Endodermal cell (in vitro differentiated cells): ENCODE measurements around the gene SLC25A43. TPM values are rescaled to one million over a fixed set of nuclear protein-coding genes. Genes with fewer than 3 reads are reported as not detected.

Experiments
- DNase-seq: peaks from one replicate; pipeline ENCODE4 v3.0.0-alpha.2; 2017
- H3K27ac ChIP-seq: 2 replicates; pipeline ENCODE4 v1.5.1; 2013; ENCODE audit warnings: mild to moderate bottlenecking, low read depth, low read length, moderate library complexity
- H3K27me3 ChIP-seq: 2 replicates; pipeline ENCODE4 v1.6.1; 2013; ENCODE audit warnings: mild to moderate bottlenecking, low read length, moderate library complexity; ENCODE audit not compliant: insufficient read depth, control insufficient read depth, poor library complexity, severe bottlenecking
- H3K36me3 ChIP-seq: 2 replicates; pipeline ENCODE4 v1.7.0; 2013; ENCODE audit warnings: mild to moderate bottlenecking, low read length, moderate library complexity; ENCODE audit not compliant: control insufficient read depth, insufficient read depth
- H3K4me1 ChIP-seq: one replicate; pipeline ENCODE4 v1.7.0; 2013; ENCODE audit warnings: low read length; ENCODE audit not compliant: control insufficient read depth, insufficient read depth
- H3K4me3 ChIP-seq: 2 replicates; pipeline ENCODE4 v1.5.1; 2013; ENCODE audit warnings: mild to moderate bottlenecking, low read length, moderate library complexity
- H3K9ac ChIP-seq: 2 replicates; pipeline ENCODE4 v1.6.1; 2013; ENCODE audit warnings: mild to moderate bottlenecking, low read length, moderate library complexity; ENCODE audit not compliant: poor library complexity, severe bottlenecking; ENCODE audit errors: extremely low read depth
- H3K9me3 ChIP-seq: 2 replicates; pipeline ENCODE4 v1.6.1; 2013; ENCODE audit warnings: mild to moderate bottlenecking, low read length, moderate library complexity; ENCODE audit not compliant: control insufficient read depth
- H3K27ac Mint-ChIP-seq: 2 replicates; pipeline ENCODE4 v1.8.0; 2020; ENCODE audit warnings: mixed read lengths
- H3K27me3 Mint-ChIP-seq: 2 replicates; pipeline ENCODE4 v1.8.0; 2021; ENCODE audit warnings: mild to moderate bottlenecking, mixed read lengths; ENCODE audit not compliant: insufficient read depth
- H3K36me3 Mint-ChIP-seq: 2 replicates; pipeline ENCODE4 v1.8.0; 2020; ENCODE audit warnings: low read depth, mixed read lengths
- H3K4me1 Mint-ChIP-seq: 2 replicates; pipeline ENCODE4 v1.8.0; 2020; ENCODE audit warnings: mixed read lengths
- H3K4me3 Mint-ChIP-seq: 2 replicates; pipeline ENCODE4 v1.8.0; 2020; ENCODE audit warnings: mild to moderate bottlenecking, moderate library complexity, mixed read lengths
- H3K9me3 Mint-ChIP-seq: 2 replicates; pipeline ENCODE4 v1.8.0; 2020; ENCODE audit warnings: mild to moderate bottlenecking, mixed read lengths
- WGBS, 2 experiments: methylation state at CpG; one replicate each; pipeline versions ENCODE4 v1.1.5 to v1.1.7; 2013; ENCODE audit warnings: missing lambda C conversion rate in 2 of 2, mixed read lengths in 1 of 2; ENCODE audit not compliant: insufficient coverage in 1 of 2, insufficient read length in 1 of 2; 5-methylcytosine and 5-hydroxymethylcytosine counted together
- total RNA-seq, 2 donors: library from RNA; stranded (reverse); fragmentation: NEBNext Ultra II Directional in 1 of 2; extraction: Animal tissue kit (Norgen Biotek cat#: 25700) in 1 of 2; gene quantifications; 2 replicates in 1 of 2; 3 replicates in 1 of 2; pipeline ENCODE4 v1.2.1, GENCODE V29; 2021
- TF ChIP-seq, protein P1 (sequence below): fragments of 200-600 bp; sonication (generic); conservative IDR thresholded peaks from 2 replicates; pipeline ENCODE4 v1.5.0; 2021; ENCODE audit warnings: antibody characterized with exemption, mild to moderate bottlenecking

Gene SLC25A43
- total RNA-seq, 2 donors from 2014 or later = 4.4 to 4.9 TPM

DNA sequence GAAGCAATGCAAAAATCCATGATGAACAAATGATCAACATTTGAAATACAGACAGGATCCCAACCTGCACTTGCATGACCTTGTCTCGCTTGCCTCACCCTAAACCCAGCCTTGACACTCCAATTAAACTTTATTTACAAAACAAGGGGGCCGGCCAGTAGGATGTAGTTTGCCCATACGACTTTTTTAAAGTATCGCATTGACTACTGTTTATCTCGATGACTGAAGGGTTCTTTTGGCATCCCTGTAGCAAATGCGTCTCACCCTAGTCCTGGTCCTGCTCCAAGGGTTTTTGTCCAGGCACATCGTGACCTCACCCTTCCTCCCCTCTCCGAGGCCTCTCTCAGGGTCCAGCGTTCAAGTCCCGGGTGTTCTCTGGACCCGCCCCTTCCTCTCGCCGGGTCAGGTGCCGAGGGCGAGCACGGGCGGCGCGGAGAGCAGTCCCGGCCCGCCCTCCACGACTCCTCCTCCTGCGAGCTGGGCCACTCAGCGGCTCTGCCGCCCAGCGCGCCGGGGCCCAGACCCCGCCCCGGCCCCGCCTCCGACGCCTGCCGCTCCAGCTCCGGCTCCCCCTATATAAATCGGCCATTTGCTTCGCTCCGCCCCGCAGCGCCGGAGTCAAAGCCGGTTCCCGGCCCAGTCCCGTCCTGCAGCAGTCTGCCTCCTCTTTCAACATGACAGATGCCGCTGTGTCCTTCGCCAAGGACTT, 68.9 kb downstream of the SLC25A43 start, which contains the start of gene SLC25A5:
TSS of gene SLC25A5 (plus strand) at position 603 of the 709 bp plus-strand sequence. CDS start at position 675, 72 bp downstream.
- 9 to 34% methylated on average over 3 to 46 of the region's 46 CpGs for WGBS, 2 experiments
- Histone ChIP-seq H3K4me1 (no peaks in the 10 kb centered on the region), H3K4me3 (peak within 1 kb of the TSS; percentile 85), H3K9me3 (no peaks in the 10 kb centered on the region), H3K9ac (peak within 1 kb of the TSS; percentile 62), H3K27me3 (no peaks in the 10 kb centered on the region), H3K27ac (peak within 1 kb of the TSS; percentile 66), H3K36me3 (peaks cover 22% of the 10 kb centered on the region)
- Mint-ChIP-seq H3K36me3 (peaks cover 20% of the 10 kb centered on the region), H3K9me3 (peaks cover 60% of the 10 kb centered on the region), H3K27ac (peak within 1 kb of the TSS; percentile 92), H3K4me1 (no peaks in the 10 kb centered on the region), H3K27me3 (no peaks in the 10 kb centered on the region), H3K4me3 (peak within 1 kb of the TSS; percentile 88)
- DNase-seq = peak; percentile 90
- TF ChIP-seq, protein P1, sequence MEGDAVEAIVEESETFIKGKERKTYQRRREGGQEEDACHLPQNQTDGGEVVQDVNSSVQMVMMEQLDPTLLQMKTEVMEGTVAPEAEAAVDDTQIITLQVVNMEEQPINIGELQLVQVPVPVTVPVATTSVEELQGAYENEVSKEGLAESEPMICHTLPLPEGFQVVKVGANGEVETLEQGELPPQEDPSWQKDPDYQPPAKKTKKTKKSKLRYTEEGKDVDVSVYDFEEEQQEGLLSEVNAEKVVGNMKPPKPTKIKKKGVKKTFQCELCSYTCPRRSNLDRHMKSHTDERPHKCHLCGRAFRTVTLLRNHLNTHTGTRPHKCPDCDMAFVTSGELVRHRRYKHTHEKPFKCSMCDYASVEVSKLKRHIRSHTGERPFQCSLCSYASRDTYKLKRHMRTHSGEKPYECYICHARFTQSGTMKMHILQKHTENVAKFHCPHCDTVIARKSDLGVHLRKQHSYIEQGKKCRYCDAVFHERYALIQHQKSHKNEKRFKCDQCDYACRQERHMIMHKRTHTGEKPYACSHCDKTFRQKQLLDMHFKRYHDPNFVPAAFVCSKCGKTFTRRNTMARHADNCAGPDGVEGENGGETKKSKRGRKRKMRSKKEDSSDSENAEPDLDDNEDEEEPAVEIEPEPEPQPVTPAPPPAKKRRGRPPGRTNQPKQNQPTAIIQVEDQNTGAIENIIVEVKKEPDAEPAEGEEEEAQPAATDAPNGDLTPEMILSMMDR = no peak

DNA sequence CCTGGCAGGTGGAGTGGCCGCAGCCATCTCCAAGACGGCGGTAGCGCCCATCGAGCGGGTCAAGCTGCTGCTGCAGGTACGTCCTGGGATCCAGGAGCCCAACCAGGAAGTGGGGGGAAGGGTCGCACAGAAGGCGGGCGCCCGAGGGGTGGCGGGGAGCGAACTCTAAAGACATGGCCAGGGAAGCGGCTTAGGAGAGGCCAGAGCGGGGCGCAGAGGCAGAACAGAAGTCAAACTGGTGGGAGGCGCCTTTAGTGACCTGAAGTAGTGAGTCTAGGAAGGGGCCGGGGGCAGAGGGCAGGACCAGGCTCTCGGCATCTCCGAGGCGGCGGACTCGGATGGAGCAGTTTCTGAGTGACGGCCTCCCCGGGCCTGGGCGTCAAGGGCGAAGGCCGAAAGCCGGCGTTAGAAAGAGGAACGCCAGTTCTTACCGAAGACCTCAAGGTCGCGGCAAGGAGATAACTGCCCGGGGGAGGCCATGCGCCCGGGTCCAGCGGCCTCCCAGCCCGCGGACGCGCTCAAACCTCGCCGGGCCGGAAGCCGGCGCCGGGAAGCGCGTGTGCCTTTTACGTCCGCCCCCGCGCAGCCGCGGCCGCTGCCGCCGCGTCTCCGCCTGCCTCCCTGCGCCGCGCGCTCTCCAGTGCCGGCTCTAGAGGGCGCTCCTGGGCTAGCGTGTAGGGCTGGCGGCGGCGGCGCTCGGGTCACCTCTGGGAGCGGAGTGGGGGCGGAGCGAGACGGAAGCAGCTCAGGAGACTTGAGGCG, 69.6 kb downstream of the SLC25A43 start:
- Histone ChIP-seq H3K27ac (peak overlapping the region; percentile 66), H3K4me3 (peak overlapping the region; percentile 85), H3K27me3 (no peaks in the 10 kb centered on the region), H3K36me3 (peaks cover 22% of the 10 kb centered on the region), H3K4me1 (no peaks in the 10 kb centered on the region), H3K9ac (peak overlapping the region; percentile 62), H3K9me3 (no peaks in the 10 kb centered on the region)
- no peaks in the 10 kb centered on the region for H3K4me1 Mint-ChIP-seq
- H3K36me3 Mint-ChIP-seq = peaks cover 20% of the 10 kb centered on the region
- 0% methylated on average over 1 to 78 of the region's 78 CpGs for WGBS, 2 experiments
- peak overlapping the region; percentile 88 for H3K4me3 Mint-ChIP-seq
- H3K9me3 Mint-ChIP-seq = peaks cover 56% of the 10 kb centered on the region
- H3K27ac Mint-ChIP-seq = peak overlapping the region; percentile 92
- TF ChIP-seq, protein P1 = peak; percentile 77
- no peaks in the 10 kb centered on the region for H3K27me3 Mint-ChIP-seq
- DNase-seq = peak; percentile 93

DNA sequence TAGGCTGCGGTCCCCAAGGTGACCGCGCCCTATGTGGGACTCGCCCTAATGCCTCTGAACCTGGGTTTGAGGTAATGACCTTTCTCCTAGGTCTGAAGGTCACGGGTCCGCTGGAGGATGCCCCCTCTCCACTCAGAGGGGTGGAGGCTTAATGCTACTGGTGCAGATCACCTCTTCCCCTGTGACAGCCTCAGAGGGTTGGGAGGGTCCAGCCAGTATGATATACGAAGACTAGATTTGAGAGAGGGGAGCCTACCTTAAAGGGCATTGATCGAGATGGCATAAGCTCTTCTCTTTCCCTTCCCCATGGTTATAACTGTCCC, 70.1 kb downstream of the SLC25A43 start:
- Histone ChIP-seq H3K9me3 (no peaks in the 10 kb centered on the region), H3K27me3 (no peaks in the 10 kb centered on the region), H3K4me3 (peak overlapping the region; percentile 85), H3K27ac (no peak overlapping the region), H3K4me1 (no peaks in the 10 kb centered on the region), H3K36me3 (peaks cover 22% of the 10 kb centered on the region), H3K9ac (peak overlapping the region; percentile 32)
- Mint-ChIP-seq H3K36me3 (peaks cover 20% of the 10 kb centered on the region), H3K4me1 (no peaks in the 10 kb centered on the region), H3K4me3 (peak overlapping the region; percentile 88), H3K27me3 (no peaks in the 10 kb centered on the region), H3K9me3 (peaks cover 58% of the 10 kb centered on the region), H3K27ac (no peak overlapping the region)
- no peak for DNase-seq
- TF ChIP-seq, protein P1 = no peak
- WGBS, 2 experiments = 7 to 14% methylated on average over 3 to 8 of the region's 8 CpGs
